Neural cell (in vitro differentiated cells): ENCODE results near the gene SLC6A5.

Experiments
- EP300 ChIP-seq: fragments of 450-650 bp; conservative IDR thresholded peaks from 2 replicates; pipeline ENCODE4 v1.6.1; 2014; ENCODE audit warnings: antibody characterized with exemption, mild to moderate bottlenecking, moderate library complexity; ENCODE audit not compliant: poor library complexity, severe bottlenecking
- EZH2 ChIP-seq: fragments of 200-600, 300-800 bp; shearing (Covaris generic), sonication (generic); IDR thresholded peaks from 2 replicates; pipeline ENCODE4 v1.6.1; 2014; ENCODE audit warnings: antibody characterized with exemption, low read length, borderline replicate concordance, mild to moderate bottlenecking; ENCODE audit not compliant: insufficient read depth, poor library complexity, severe bottlenecking
- MXI1 ChIP-seq: fragments of 450-650 bp; conservative IDR thresholded peaks from 2 replicates; pipeline ENCODE4 v1.6.1; 2014; ENCODE audit warnings: antibody characterized with exemption, mild to moderate bottlenecking; ENCODE audit not compliant: poor library complexity, severe bottlenecking
- POLR2AphosphoS5 ChIP-seq: IDR thresholded peaks from 2 replicates; pipeline ENCODE4 v1.6.1; 2012
- SMC3 ChIP-seq: fragments of 450-650 bp; conservative IDR thresholded peaks from 2 replicates; pipeline ENCODE4 v1.6.1; 2014; ENCODE audit warnings: antibody characterized with exemption, mild to moderate bottlenecking, moderate library complexity; ENCODE audit not compliant: poor library complexity
- TAF1 ChIP-seq: IDR thresholded peaks from 2 replicates; pipeline ENCODE4 v1.6.1; 2012; ENCODE audit warnings: low read depth
- TF ChIP-seq, protein P1 (sequence below): fragments of 450-650 bp; IDR thresholded peaks from 2 replicates; pipeline ENCODE4 v1.5.1; 2014; ENCODE audit warnings: antibody characterized with exemption, mild to moderate bottlenecking, moderate library complexity; ENCODE audit not compliant: poor library complexity, severe bottlenecking
- TF ChIP-seq, protein P2 (sequence below): IDR thresholded peaks from 2 replicates; pipeline ENCODE4 v1.6.1; 2012; ENCODE audit warnings: borderline replicate concordance

DNA sequence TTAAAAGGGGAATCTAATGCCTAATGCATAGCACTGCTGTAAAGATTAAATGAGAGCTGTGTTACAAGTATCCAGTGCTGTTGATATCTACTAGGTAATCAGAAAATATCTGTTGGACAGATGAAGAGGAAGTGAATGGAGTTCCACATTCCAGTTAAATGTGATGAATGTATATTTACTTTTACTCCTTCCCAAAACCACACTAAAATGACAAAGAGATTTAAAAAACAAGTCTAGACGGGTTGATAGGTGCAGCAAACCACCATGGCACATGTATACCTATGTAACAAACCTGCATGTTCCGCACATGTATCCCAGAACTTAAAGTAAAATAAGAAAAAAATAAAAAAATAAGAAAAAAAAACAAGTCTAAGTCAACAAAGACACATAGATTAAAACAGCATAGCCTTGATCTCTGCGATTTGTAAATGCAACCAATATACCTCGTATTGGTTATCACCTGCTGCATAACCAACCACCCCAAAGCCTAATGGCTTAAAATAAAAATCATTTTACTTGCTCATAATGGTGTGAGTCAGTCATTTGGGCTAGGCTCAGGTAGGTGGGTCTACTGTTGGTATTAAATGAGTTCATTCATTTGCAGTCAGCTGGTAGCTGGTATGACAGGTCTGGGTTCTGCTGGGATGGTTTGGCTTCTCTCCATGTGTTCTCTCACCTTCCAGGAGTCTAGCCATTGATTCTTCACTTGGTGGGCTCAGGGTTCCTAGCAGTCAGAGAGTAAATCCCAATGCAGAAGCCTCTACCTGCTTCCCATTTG lies 39.7 kb upstream of the SLC6A5 start:
- TF ChIP-seq, protein P1, sequence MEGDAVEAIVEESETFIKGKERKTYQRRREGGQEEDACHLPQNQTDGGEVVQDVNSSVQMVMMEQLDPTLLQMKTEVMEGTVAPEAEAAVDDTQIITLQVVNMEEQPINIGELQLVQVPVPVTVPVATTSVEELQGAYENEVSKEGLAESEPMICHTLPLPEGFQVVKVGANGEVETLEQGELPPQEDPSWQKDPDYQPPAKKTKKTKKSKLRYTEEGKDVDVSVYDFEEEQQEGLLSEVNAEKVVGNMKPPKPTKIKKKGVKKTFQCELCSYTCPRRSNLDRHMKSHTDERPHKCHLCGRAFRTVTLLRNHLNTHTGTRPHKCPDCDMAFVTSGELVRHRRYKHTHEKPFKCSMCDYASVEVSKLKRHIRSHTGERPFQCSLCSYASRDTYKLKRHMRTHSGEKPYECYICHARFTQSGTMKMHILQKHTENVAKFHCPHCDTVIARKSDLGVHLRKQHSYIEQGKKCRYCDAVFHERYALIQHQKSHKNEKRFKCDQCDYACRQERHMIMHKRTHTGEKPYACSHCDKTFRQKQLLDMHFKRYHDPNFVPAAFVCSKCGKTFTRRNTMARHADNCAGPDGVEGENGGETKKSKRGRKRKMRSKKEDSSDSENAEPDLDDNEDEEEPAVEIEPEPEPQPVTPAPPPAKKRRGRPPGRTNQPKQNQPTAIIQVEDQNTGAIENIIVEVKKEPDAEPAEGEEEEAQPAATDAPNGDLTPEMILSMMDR = no peak
- TF ChIP-seq TAF1 (no peak), MXI1 (no peak), EZH2 (no peak), EP300 (no peak), POLR2AphosphoS5 (no peak), SMC3 (no peak)
- TF ChIP-seq, protein P2, sequence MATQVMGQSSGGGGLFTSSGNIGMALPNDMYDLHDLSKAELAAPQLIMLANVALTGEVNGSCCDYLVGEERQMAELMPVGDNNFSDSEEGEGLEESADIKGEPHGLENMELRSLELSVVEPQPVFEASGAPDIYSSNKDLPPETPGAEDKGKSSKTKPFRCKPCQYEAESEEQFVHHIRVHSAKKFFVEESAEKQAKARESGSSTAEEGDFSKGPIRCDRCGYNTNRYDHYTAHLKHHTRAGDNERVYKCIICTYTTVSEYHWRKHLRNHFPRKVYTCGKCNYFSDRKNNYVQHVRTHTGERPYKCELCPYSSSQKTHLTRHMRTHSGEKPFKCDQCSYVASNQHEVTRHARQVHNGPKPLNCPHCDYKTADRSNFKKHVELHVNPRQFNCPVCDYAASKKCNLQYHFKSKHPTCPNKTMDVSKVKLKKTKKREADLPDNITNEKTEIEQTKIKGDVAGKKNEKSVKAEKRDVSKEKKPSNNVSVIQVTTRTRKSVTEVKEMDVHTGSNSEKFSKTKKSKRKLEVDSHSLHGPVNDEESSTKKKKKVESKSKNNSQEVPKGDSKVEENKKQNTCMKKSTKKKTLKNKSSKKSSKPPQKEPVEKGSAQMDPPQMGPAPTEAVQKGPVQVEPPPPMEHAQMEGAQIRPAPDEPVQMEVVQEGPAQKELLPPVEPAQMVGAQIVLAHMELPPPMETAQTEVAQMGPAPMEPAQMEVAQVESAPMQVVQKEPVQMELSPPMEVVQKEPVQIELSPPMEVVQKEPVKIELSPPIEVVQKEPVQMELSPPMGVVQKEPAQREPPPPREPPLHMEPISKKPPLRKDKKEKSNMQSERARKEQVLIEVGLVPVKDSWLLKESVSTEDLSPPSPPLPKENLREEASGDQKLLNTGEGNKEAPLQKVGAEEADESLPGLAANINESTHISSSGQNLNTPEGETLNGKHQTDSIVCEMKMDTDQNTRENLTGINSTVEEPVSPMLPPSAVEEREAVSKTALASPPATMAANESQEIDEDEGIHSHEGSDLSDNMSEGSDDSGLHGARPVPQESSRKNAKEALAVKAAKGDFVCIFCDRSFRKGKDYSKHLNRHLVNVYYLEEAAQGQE = no peak
